Measurements from ENCODE around the gene MYH10.

DNA sequence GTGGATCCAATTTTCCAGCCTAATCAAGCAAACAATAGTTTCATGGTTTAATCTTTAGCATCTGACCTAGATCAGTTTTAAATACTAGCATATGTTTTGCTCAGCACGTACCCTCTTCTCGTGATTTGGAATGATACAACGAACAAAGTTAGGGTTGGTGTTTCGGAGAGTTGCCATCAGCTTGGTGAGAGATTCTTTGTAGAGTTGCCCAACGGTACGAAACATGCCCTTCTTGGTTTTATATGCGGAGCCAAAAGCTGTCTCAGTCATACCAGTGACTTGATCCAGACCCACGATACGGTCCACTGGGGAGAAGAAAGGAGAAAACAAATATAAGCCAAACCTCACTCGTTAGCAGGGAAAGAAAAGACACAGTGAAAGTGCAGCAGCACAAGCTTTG, 109.5 kb downstream of the MYH10 start:
- TF ChIP-seq, protein P1, sequence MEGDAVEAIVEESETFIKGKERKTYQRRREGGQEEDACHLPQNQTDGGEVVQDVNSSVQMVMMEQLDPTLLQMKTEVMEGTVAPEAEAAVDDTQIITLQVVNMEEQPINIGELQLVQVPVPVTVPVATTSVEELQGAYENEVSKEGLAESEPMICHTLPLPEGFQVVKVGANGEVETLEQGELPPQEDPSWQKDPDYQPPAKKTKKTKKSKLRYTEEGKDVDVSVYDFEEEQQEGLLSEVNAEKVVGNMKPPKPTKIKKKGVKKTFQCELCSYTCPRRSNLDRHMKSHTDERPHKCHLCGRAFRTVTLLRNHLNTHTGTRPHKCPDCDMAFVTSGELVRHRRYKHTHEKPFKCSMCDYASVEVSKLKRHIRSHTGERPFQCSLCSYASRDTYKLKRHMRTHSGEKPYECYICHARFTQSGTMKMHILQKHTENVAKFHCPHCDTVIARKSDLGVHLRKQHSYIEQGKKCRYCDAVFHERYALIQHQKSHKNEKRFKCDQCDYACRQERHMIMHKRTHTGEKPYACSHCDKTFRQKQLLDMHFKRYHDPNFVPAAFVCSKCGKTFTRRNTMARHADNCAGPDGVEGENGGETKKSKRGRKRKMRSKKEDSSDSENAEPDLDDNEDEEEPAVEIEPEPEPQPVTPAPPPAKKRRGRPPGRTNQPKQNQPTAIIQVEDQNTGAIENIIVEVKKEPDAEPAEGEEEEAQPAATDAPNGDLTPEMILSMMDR (IDR thresholded peaks at IDR 0.05) = no peak
- no peak for TF ChIP-seq POLR2A (IDR thresholded peaks at IDR 0.05)
